T-helper 1 cell treated with Interleukin-12 subunit alpha and Interleukin-12 subunit beta and Interleukin-4 antibody, amounts not matched to agents 30 ng/mL and 1 ng/mL, for 36 hours (primary cell): ENCODE results near the gene FAM156B. TPM values are rescaled to one million over a fixed set of nuclear protein-coding genes. Genes with fewer than 3 reads are reported as not detected.
"Not testable (repeated sequence)": the region's sequence is repeated elsewhere in the genome, so short reads cannot be mapped to it uniquely, and the experiment has no call there.

Experiments used
- intact Hi-C: fragments of 100-400 bp; cut with micrococcal nuclease; formaldehyde crosslinking; loops from one replicate; pipeline ENCODE4 v1.15.1; 2024
- total RNA-seq: library from RNA; stranded (reverse); gene quantifications from 2 replicates; pipeline ENCODE4 v1.2.3, GENCODE V29; 2022

The FAM156B gene
- total RNA-seq, 1 donor from 2014 or later = 11.7 TPM

DNA sequence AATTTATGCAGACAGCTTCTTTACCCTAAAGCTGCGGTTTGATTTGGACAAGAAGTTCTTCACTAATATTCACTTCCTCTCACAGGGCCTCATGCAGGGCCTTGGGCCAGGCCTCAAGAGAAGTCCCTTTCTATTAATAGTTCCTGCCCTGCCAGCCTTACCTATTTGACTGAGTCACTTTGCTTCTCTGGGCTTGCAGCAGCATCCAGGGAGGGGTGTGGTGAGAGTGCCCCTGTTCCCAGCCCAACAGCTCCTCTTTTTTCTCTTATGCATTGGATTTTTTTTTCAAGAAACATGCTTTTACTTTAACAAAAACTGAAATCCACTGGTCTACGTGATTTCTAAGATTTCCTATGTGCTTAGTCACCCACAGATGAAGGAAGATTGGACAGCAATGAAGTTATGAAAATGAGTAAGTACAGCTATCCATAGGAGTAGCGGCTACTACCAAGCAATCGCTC lies 26.7 kb downstream of the FAM156B start:
- intact Hi-C loops = no loop called here

- intact Hi-C loops = not testable (repeated sequence)
Measured at GRCh38 chrX:52930214-52930613, 33.1 kb downstream of the FAM156B start.

DNA sequence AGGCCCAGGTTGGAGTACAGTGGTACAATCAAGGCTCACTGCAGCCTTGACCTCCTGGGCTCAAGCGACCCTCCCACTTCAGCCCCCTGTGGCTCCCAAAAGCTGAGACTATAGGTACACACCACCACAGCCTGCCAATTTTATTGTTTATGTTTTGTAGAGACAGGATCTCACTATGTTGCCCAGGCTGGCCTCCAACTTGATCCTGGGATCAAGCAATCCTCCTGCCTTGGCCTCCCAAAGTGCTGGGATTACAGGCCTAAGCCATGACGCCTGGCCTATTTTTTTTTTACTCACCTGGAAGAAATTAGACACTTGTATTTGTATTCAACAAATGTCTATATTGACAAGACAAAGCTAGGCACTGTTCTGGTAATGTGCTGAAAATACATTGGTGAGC lies 36.1 kb downstream of the FAM156B start:
- intact Hi-C loops = no loop called here

DNA sequence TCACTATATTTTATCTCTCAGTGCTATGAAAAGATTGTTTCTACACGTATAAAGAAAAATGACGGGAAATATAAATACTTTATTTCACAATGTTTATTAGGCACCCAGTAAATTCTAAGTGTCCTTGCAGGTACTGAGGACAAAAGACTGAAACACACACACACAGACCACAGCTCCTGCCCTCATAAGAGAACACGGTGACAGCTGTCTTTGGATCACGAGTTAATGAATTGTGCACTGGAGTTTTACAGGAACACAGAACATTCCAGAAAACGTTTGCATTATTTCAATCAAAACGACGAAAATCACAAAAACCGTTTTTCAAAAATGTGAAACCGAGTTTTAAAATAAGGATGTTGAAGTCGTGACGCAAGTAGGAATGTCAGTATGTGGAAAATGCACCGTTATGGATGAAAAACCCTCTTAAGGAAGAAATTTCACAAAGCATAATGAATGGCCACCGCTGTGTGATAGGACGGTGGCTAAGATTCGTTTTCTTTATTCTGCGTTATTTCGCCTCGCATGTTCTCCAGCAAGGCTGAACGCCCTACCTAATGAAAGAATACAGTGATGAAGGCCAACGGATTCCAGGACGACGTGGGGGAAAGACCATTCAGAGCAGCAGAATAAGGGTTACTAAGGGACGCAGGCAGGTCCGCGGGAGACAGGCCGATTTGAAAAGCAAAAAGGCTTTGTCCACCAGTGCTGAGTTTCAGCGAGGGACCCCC lies 37.0 kb downstream of the FAM156B start:
- intact Hi-C loops = no loop called here

GRCh38 chrX:52934704-52935469 lies 37.8 kb downstream of the FAM156B start:
- intact Hi-C loops = no loop called here

DNA sequence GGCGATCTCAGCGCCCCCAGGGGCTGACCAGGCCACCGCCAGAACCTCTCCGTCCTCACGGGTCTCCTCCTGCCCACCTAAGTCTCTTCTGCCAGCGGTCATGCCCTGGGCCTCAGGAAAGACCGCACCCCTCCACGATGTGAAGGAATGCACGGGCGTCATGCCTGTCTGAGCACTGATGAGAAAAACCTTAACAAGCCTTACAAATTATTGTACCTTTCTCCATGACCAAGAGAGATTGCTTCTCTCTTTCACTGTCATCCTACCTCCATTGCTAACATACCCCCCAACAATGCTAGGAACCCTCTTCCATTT lies 38.3 kb downstream of the FAM156B start:
- intact Hi-C loops = not testable (repeated sequence)

- intact Hi-C loops = not testable (repeated sequence)
Measured at GRCh38 chrX:52940704-52941103, 43.6 kb downstream of the FAM156B start.

GRCh38 chrX:52941728-52942127 lies 44.6 kb downstream of the FAM156B start:
- intact Hi-C loops = not testable (repeated sequence)

- intact Hi-C loops = not testable (repeated sequence)
Measured at GRCh38 chrX:52945838-52946494, 48.8 kb downstream of the FAM156B start.

DNA sequence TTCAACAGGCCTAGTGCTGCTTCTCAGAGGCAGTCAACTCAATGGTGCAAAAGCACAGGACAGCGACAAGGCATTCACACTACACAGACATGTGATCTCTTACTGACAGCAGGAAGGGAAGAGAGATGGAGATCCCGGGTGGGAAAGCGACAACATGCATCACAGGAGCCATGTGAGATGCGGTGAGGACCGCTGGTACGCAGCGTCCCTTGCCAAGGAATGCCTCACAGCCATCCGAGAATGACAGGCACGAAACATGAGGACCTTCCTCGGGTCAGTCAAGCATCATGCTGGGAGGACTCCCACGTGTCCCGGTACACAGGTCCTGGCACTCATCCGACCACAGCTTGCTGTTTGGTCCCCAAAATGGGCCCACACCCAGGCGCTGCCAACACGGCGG lies 50.4 kb downstream of the FAM156B start:
- intact Hi-C loops = not testable (repeated sequence)

- intact Hi-C loops = not testable (repeated sequence)
Measured at GRCh38 chrX:52948265-52948664, 51.1 kb downstream of the FAM156B start.

- intact Hi-C loops = not testable (repeated sequence)
Measured at GRCh38 chrX:52949325-52949724, 52.2 kb downstream of the FAM156B start.

- intact Hi-C loops = not testable (repeated sequence)
Measured at GRCh38 chrX:52949884-52950283, 52.8 kb downstream of the FAM156B start.

Other genes starting within 250 kb of the FAM156B start
- not detected in 2 replicates for gene SSX7, start 242.4 kb upstream of the FAM156B start, total RNA-seq
- gene SSX2, start 190.2 kb upstream of the FAM156B start, total RNA-seq = not detected in 2 replicates
- not detected in 2 replicates for gene SSX2B, start 146.1 kb upstream of the FAM156B start, total RNA-seq
- not detected in 2 replicates for gene SPANXN5, start 99.9 kb upstream of the FAM156B start, total RNA-seq
- not detected in 2 replicates for gene XAGE5, start 86.0 kb upstream of the FAM156B start, total RNA-seq
- not detected in 2 replicates for gene XAGE3, start 29.2 kb upstream of the FAM156B start, total RNA-seq
- 22.2 and 22.6 TPM in 2 replicates for gene FAM156A, start 61.2 kb downstream of the FAM156B start, total RNA-seq
- gene GPR173, start 151.5 kb downstream of the FAM156B start, total RNA-seq = not detected in 2 replicates
- 20.9 and 21.0 TPM in 2 replicates for gene TSPYL2, start 185.0 kb downstream of the FAM156B start, total RNA-seq
- 8.6 and 9.0 TPM in 2 replicates for gene KANTR, start 196.8 kb downstream of the FAM156B start, total RNA-seq